Stimulated activated CD4-positive, alpha-beta T cell treated with anti-CD3 and anti-CD28 coated beads, Interleukin-1b, Interleukin-23, amount 100 ng/mL, for 1 hour (primary cell): ENCODE measurements around the gene CDK9.

Source experiments
- DNase-seq, 2 donors: peaks; one replicate each; pipeline ENCODE4 v3.0.0-alpha.2; 2020; ENCODE audit warnings: low read depth in 2 of 2

CDK9 gene

GRCh38 chr9:127803507-127804352 lies 17.9 kb downstream of the CDK9 start:
- DNase-seq = no peak

GRCh38 chr9:127805620-127806019 lies 19.8 kb downstream of the CDK9 start:
- no peak for DNase-seq

GRCh38 chr9:127806871-127807270 lies 21.0 kb downstream of the CDK9 start:
- DNase-seq = no peak

GRCh38 chr9:127808347-127809001 lies 22.6 kb downstream of the CDK9 start:
- DNase-seq = no peak

- no peak for DNase-seq
These were observed 23.2 kb downstream of the CDK9 start for GRCh38 chr9:127809002-127809539.

GRCh38 chr9:127809540-127810377 lies 23.9 kb downstream of the CDK9 start:
- DNase-seq = no peak

GRCh38 chr9:127810378-127811187 lies 24.7 kb downstream of the CDK9 start:
- no peak for DNase-seq

GRCh38 chr9:127812011-127812410 lies 26.2 kb downstream of the CDK9 start:
- no peak for DNase-seq

- no peak for DNase-seq
These were observed 27.3 kb downstream of the CDK9 start for GRCh38 chr9:127812936-127813675.

- DNase-seq = no peak
These were observed 27.9 kb downstream of the CDK9 start for GRCh38 chr9:127813686-127814226.

- no peak for DNase-seq
These were observed 29.0 kb downstream of the CDK9 start for GRCh38 chr9:127814619-127815511.

GRCh38 chr9:127815512-127816361 lies 29.9 kb downstream of the CDK9 start:
- no peak for DNase-seq

- DNase-seq = no peak
These were observed 30.5 kb downstream of the CDK9 start for GRCh38 chr9:127816362-127816725.

GRCh38 chr9:127816728-127817127 lies 30.9 kb downstream of the CDK9 start:
- no peak for DNase-seq

GRCh38 chr9:127817881-127818434 lies 32.1 kb downstream of the CDK9 start:
- no peak for DNase-seq

GRCh38 chr9:127818574-127818973 lies 32.7 kb downstream of the CDK9 start:
- no peak for DNase-seq

GRCh38 chr9:127822108-127822507 lies 36.3 kb downstream of the CDK9 start:
- DNase-seq = no peak
